Measurements from ENCODE around the gene ATG7. TPM values are rescaled to one million over a fixed set of nuclear protein-coding genes. Genes with fewer than 3 reads are reported as not detected.

The ATG7 gene
- total RNA-seq, 1 donor from 2014 or later: 23.0 TPM

DNA sequence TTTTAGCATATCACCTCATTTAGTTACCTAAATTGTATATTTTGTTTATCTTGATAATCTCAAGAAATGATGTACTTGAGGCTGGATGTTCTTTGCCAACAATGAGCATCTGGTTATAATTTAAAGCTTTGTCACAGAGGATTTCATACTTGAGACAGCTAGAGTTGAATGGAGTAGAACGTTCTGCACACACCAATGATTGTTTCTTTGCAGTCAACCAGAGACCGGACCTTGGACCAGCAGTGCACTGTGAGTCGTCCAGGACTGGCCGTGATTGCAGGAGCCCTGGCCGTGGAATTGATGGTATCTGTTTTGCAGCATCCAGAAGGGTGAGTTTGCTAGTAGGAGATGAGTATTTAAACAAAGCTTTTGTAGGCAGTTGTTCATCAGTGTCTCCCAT lies 90.4 kb downstream of the ATG7 start:
- Mint-ChIP-seq H3K36me3 (ENCODE audit: unreplicated experiment) (no peaks in the 10 kb centered on the region), H3K27me3 (ENCODE audit: unreplicated experiment) (peaks cover under 1% of the 10 kb centered on the region), H3K9me3 (ENCODE audit: unreplicated experiment) (no peaks in the 10 kb centered on the region), H3K4me1 (ENCODE audit: low read depth, unreplicated experiment) (no peaks in the 10 kb centered on the region), H3K4me3 (ENCODE audit: unreplicated experiment) (no peak overlapping the region), H3K27ac (ENCODE audit: unreplicated experiment) (no peak overlapping the region)
- TF ChIP-seq, protein P1, sequence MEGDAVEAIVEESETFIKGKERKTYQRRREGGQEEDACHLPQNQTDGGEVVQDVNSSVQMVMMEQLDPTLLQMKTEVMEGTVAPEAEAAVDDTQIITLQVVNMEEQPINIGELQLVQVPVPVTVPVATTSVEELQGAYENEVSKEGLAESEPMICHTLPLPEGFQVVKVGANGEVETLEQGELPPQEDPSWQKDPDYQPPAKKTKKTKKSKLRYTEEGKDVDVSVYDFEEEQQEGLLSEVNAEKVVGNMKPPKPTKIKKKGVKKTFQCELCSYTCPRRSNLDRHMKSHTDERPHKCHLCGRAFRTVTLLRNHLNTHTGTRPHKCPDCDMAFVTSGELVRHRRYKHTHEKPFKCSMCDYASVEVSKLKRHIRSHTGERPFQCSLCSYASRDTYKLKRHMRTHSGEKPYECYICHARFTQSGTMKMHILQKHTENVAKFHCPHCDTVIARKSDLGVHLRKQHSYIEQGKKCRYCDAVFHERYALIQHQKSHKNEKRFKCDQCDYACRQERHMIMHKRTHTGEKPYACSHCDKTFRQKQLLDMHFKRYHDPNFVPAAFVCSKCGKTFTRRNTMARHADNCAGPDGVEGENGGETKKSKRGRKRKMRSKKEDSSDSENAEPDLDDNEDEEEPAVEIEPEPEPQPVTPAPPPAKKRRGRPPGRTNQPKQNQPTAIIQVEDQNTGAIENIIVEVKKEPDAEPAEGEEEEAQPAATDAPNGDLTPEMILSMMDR (IDR thresholded peaks at IDR 0.05; ENCODE audit: partially characterized antibody, unreplicated experiment): no peak
- no peak for DNase-seq

DNA sequence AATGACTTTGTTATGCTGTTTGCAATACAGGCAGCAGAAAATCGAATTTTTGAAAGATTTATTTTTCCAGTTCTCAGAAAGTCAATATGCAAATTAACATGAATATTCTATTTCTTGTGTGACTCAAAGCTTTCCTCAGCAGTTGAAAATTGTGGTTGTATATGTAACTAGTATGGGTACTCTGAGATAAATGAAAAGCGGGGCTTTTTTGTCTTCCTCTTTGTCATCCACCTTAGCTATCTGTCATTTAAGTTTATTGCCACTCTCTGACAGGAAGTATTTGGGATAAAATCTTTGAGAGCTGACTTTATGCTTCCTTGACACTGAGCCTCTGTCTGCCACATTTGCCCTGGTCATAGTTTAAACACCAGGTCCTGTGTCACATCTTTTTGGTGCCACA lies 91.5 kb downstream of the ATG7 start:
- H3K9me3 Mint-ChIP-seq (ENCODE audit: unreplicated experiment): no peaks in the 10 kb centered on the region

DNA sequence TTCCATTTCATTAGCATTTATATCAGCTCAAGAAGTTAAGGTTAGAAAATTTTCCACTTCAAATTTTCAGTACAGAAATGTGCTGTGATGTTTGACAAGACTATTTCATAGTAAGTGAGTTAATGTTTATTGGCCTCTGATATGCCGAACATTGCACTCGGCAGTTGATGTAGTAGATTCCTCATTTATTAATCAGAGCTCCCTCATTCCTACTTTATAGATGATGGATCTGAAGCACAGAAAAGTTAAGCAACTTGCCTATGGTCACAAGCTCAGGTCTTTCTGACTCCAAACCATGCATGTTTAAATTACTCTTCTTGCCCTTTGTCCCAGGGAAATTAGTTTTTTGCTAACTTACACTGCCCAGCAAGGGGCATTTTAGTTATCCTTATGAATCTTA lies 92.0 kb downstream of the ATG7 start:
- no peaks in the 10 kb centered on the region for H3K4me1 Mint-ChIP-seq (ENCODE audit: low read depth, unreplicated experiment)
- no peaks in the 10 kb centered on the region for H3K9me3 Mint-ChIP-seq (ENCODE audit: unreplicated experiment)
- TF ChIP-seq, protein P1 (IDR thresholded peaks at IDR 0.05; ENCODE audit: partially characterized antibody, unreplicated experiment): no peak
- H3K4me3 Mint-ChIP-seq (ENCODE audit: unreplicated experiment): no peak overlapping the region
- no peak overlapping the region for H3K27ac Mint-ChIP-seq (ENCODE audit: unreplicated experiment)
- H3K36me3 Mint-ChIP-seq (ENCODE audit: unreplicated experiment): no peaks in the 10 kb centered on the region
- DNase-seq: no peak
- no peaks in the 10 kb centered on the region for H3K27me3 Mint-ChIP-seq (ENCODE audit: unreplicated experiment)

More for the DNA sequence above, 91.5 kb downstream of the ATG7 start:
- Mint-ChIP-seq H3K4me3 (ENCODE audit: unreplicated experiment) (no peak overlapping the region), H3K36me3 (ENCODE audit: unreplicated experiment) (no peaks in the 10 kb centered on the region), H3K27ac (ENCODE audit: unreplicated experiment) (no peak overlapping the region), H3K4me1 (ENCODE audit: low read depth, unreplicated experiment) (no peaks in the 10 kb centered on the region), H3K27me3 (ENCODE audit: unreplicated experiment) (no peaks in the 10 kb centered on the region)
- TF ChIP-seq, protein P1 (IDR thresholded peaks at IDR 0.05; ENCODE audit: partially characterized antibody, unreplicated experiment): no peak
- no peak for DNase-seq

DNA sequence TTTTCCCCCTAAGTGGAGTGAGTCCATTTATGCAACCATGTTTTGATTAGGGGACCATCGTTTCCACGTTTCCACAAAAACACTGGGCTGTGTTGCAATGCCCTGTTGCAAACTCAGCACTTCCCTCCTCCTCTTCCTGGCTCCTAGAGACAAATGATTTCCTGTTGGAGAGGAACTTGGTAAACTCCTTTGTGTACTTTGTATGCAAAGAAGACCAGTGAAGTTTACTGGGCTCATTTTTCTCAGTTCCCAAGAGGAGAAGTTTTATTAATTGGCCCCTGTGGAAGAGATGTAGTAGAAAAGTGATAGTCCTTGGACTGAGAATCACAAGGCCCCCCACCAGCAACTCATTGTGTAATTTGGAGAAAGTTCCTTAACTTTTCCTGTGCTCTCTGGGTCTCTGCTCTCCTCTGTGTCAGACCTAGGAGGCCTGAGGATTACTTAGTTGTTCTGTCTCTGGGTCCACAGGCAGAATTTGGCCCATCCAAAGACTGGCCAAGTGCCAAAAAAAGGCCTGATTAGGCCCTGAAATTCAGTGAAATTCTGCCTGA lies 95.0 kb downstream of the ATG7 start:
- DNase-seq: no peak

DNA sequence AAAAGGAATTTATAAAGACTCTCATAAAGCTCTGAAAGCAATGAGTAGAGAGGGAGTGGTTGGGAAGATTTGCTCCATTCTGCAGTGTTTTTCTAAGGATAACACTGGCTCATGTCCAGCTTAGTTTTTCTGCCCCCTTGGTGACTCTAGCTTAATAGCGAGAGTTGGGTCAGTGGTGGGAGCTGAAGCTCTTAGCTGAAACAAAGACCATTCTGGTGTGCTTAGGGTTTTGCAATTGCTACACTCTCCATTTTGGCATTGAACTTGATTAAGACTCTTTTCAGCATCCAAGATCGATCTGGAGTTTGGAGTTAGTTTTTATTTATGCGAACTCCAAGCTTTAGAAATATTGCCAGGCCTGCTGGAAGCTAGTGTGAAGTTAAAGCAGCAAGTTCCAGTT lies 98.0 kb downstream of the ATG7 start:
- H3K27ac Mint-ChIP-seq (ENCODE audit: unreplicated experiment): no peak overlapping the region
- no peak for DNase-seq

More for the DNA sequence above, 95.0 kb downstream of the ATG7 start:
- no peak overlapping the region for H3K27ac Mint-ChIP-seq (ENCODE audit: unreplicated experiment)
- no peaks in the 10 kb centered on the region for H3K9me3 Mint-ChIP-seq (ENCODE audit: unreplicated experiment)
- H3K36me3 Mint-ChIP-seq (ENCODE audit: unreplicated experiment): no peaks in the 10 kb centered on the region
- no peaks in the 10 kb centered on the region for H3K4me1 Mint-ChIP-seq (ENCODE audit: low read depth, unreplicated experiment)
- H3K27me3 Mint-ChIP-seq (ENCODE audit: unreplicated experiment): no peaks in the 10 kb centered on the region
- H3K4me3 Mint-ChIP-seq (ENCODE audit: unreplicated experiment): no peak overlapping the region
- TF ChIP-seq, protein P1 (IDR thresholded peaks at IDR 0.05; ENCODE audit: partially characterized antibody, unreplicated experiment): no peak

More for the DNA sequence above, 98.0 kb downstream of the ATG7 start:
- Mint-ChIP-seq H3K27me3 (ENCODE audit: unreplicated experiment) (no peaks in the 10 kb centered on the region), H3K4me3 (ENCODE audit: unreplicated experiment) (no peak overlapping the region), H3K9me3 (ENCODE audit: unreplicated experiment) (no peaks in the 10 kb centered on the region), H3K4me1 (ENCODE audit: low read depth, unreplicated experiment) (no peaks in the 10 kb centered on the region), H3K36me3 (ENCODE audit: unreplicated experiment) (no peaks in the 10 kb centered on the region)
- TF ChIP-seq, protein P1 (IDR thresholded peaks at IDR 0.05; ENCODE audit: partially characterized antibody, unreplicated experiment): no peak
